IPS DF 19.7 (cell line): Measurements from ENCODE around the gene SAMD9.
"Not testable (repeated sequence)": the region's sequence is repeated elsewhere in the genome, so short reads cannot be mapped to it uniquely, and the experiment has no call there.

Experiments used
- DNase-seq: peaks from one replicate; pipeline ENCODE4 v3.0.0-alpha.2; 2013; ENCODE audit warnings: low read depth, low spot score

Gene SAMD9

GRCh38 chr7:93120592-93121549 lies 3.1 kb upstream of the SAMD9 start:
- no peak for DNase-seq

GRCh38 chr7:93119191-93119905 lies 1.6 kb upstream of the SAMD9 start:
- DNase-seq: no peak

GRCh38 chr7:93117327-93117726 lies 452 bp downstream of the SAMD9 start:
- DNase-seq: no peak

DNA sequence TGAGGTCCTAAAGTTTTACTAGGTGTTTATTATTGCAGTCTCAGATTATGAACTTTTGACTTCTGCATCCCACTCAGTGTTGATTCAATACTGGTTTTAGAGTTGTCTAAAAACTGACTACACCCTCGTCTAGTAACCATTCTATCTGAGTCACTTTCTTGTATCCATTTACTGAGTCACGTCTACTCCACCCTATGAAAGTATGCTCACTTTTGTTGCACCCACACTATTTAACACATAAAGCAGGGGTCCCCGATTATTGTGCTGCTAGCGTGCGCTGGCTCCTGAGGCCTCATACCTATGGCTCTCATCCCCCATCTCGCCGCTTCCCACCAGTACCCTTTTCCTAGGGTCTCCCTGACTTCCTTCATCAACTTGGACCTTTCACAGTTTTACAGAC lies 2.0 kb downstream of the SAMD9 start:
- no peak for DNase-seq

GRCh38 chr7:93108003-93108402 lies 9.8 kb downstream of the SAMD9 start:
- no peak for DNase-seq

DNA sequence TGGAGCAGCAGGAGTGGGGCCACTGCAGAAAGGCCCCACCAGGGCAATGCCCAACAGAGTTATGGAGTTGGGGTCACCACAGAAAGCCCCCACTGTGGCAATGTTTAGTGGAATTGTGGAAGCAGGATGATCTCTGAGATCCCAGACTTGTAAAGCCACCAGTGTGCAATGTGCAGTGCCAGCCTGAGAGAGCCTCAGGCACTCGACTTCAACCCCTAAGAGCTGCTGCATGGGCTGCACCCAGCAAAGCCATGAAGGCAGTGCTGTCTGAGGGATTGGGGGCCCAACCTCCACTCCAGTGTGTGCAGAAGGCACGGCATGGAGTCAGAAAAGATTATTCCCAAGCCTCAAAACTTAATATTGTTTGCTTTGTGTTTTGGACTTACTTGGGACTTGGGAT lies 20.4 kb downstream of the SAMD9 start:
- DNase-seq: no peak

DNA sequence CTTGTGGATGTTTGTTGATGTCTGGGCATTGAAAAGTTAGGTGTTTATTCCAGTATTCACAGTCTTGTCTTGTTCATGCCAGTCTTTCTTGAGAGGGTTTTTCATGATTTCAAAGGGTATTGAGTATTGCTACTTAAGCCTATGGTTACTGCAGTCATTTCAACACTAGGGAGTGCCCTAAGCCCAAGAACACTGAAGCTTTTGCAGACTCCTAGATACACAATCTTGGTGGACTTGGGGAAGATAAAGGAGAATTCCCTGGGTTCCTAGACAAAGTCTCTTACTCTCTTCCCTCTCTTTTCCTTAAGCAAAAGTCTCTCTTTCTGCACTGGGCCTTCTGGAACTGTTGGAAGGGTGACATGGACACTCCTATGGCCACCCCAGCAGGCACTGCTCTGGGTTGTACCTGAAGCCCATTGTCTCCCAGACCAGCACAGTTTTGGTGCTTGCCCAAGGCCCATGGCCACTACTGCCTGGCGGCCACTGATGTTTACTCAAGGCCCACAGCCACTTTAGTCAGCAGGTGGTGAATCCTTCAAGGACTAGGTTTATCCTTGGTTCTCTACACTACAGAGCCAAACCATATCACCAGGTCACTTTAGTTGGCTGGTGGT lies 24.9 kb downstream of the SAMD9 start:
- DNase-seq: peak; percentile 23

GRCh38 chr7:93073357-93073756 lies 44.4 kb downstream of the SAMD9 start:
- DNase-seq: not testable (repeated sequence)

DNA sequence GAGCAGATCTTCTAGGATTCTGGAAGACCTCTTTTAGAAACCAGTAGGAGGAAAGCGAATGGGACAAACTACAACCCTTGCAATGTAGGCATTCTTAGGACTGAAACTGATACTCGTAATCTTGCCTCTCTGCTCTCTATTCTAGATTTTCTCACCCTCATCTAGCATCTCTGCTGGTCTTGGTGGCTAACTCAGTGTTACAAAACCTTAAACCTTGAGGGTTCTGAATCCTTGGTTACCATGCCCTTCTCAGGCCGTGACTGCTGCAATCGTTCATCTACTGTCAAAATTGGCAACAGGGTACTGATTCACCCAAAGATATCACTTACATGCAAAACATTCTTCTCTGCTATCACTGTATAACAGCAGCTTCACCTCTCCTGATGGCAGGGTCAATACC lies 55.2 kb downstream of the SAMD9 start:
- no peak for DNase-seq

DNA sequence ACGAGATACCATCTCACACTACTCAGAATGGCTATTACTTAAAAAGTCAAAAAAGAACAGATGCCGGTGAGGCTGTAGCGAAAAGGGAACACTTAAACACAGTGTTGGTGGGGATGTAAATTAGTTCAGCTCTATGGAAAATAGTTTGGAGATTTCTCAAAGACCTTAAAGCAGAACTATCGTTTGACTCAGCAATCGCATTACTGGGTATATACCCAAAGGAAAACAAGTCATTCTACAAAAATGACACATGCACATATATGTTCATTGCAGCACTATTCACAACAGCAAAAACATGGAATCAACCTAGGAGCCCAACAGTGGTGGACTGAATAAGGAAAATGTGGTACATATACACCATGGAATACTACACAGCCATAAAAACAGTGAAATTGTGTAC lies 56.9 kb downstream of the SAMD9 start:
- DNase-seq: no peak

- no peak for DNase-seq
These were observed 57.8 kb downstream of the SAMD9 start for GRCh38 chr7:93060025-93060424.

DNA sequence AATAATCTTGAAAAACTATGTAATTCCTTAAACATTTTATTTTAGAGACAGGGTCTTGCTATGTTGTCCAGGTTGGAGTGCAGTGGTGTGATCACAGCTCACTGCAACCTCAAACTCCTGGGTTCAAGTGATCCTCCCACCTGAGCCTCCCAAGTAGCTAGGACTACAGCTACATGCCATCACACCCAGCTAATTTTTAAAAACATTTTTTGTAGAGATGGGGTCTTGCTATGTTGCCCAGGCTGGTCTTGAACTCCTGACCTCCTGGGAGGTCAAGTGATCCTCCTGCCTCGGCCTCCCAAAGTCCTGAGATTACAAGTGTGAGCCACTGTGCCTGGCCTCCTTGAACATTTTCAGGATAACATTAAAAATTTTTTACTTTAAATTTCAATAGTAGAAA lies 61.2 kb downstream of the SAMD9 start:
- DNase-seq: not testable (repeated sequence)

DNA sequence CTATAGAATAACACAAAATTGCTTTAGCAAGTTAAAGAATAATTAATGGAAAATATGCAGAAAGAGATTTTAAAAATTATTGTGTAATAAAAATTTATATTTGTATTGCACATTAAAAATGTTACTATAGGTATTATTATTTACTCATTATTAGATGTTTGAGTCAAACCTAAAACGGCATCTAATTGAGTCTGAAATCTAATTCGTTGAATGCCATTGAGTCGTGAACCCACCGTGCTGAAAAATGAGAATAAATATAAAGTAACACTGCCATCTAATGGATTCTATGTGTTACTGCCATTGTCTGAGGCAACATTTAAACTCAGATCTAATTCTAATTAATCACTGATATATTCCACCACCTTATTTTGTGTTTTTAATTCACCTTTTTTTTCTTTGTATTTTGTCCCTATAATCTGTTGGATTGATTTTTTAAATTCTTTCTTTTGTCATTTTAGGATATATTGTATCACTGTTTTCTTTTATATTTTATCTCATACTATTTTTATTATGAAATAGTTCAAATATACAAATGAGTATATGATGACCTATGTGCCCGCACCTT lies 62.2 kb downstream of the SAMD9 start:
- DNase-seq: no peak

DNA sequence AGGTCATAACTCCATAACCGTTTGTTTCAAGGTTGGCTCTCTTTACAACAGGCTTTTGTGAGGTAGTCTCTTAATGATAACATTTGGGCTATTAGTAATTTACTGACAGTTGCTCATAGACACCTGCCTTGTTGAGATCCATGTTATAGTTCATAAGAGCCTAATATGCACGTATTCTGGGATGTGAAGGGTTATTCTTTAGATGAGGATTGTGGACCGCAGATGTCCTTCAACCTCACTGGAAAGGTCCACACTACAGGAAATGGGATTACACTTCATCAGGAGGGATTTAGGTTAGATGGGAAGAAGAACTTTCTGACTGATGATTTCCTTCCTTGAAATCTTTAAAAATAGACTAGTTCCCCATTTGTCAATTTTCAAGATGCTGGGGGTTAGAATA lies 62.8 kb downstream of the SAMD9 start:
- DNase-seq: no peak

- no peak for DNase-seq
These were observed 63.5 kb downstream of the SAMD9 start for GRCh38 chr7:93053949-93054943.

DNA sequence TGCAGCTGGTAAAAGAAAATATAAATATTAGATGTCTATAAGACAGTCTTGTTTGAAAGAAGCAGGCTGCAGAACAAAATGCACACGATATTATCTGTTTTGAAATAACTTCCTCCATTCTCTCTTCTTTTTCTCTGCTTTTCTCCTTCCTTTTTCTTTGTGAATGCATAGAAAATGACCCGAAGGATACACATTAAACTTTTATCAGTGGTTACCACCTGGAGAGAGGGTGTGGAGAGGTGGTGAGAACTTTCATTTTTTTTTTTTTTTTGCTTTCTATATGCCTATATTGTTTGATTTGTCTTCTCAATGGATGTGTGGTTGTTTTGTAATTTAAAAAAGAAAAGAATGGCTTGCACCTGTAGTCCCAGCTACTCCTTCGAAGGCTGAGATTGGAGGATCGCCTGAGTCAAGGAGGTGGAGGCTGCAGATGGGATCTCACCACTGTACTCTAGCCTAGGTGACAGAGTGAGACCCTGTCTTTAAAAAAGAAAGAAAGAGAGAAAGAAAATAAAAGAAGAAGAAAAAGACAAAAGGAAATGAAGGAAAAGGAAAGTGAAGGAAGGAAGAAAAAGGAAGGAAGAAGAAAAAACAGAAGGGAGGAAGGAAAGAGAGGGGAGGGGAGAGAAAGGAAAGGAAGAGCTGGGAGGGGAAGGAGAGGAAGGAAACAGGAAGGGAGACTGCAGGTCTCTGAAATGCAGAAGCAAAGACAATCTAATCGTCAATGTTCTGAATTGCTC lies 64.4 kb downstream of the SAMD9 start:
- DNase-seq: no peak

DNA sequence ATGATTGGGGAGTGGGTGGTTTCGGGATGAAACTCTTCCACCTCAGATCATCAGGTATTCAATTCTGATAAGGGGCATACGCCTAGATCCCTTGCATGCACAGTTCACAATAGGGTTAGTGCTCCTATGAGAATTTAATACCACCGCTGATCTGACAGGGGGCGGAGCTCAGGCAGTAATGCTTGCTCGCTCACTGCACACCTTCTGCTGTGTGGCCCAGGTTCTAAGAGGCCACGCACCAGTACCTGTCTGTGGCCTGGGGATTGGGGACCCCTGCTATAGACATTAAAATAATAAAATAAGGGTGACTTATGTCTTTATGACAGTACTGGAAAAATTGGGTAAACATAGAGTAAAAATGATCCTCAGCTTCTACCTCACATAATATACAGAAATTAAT lies 66.1 kb downstream of the SAMD9 start:
- DNase-seq: no peak
